ENCODE data around the gene PLA2G15. TPM values are rescaled to one million over a fixed set of nuclear protein-coding genes. Genes with fewer than 3 reads are reported as not detected.

The PLA2G15 gene
- total RNA-seq, 1 experiment from 2014 or later: 8.7 TPM

DNA sequence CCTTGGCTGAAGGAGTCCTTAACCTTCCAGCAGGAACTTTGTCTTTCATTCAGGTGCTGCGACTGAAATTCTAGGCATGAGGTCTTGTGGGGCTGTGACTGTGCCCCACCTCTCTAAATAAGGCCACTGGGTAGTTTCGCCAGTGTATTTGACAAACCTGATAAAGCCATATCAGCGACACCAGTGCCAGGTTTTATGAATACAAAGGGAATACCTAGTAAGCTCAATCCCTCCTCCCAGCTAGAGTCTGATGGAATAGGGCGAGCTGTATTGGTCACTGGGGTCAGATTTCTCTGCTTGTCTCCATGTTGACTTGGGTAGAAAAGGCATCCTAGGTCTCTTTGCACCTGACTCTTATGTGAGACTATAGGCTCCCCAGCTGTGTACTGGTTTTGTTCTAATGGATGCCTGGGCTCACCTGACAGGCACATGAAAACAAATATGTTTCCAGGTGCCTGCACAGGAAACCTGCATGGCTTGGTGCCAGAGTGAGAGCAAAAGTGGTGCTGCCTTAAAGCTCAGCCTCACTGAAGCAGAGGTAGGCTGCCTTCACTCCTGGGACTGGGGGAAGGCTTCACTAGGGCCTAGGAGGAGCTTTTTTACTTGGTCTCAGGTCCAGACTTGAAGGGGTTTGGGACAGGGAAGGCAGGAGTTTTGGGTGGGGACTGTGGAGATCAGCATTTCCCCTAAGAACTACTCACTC is 27.5 kb downstream of the PLA2G15 start:
- Histone ChIP-seq H3K27ac (ENCODE audit: low read length) (peak overlapping the region; percentile 79), H3K4me1 (ENCODE audit: low read length) (peaks cover 72% of the 10 kb centered on the region), H3K27me3 (ENCODE audit: low read length) (no peaks in the 10 kb centered on the region), H3K9ac (ENCODE audit: low read length) (peak overlapping the region; percentile 34), H3K9me2 (replicated peaks; ENCODE audit: insufficient read depth, low read length) (no peaks in the 10 kb centered on the region), H3K4me3 (ENCODE audit: low read length) (no peak overlapping the region; the same call in 1 of the 2 replicates), H4K20me1 (ENCODE audit: insufficient read depth, low read depth, low read length) (peaks cover 22% of the 10 kb centered on the region; the same call in 1 of the 2 replicates), H2AFZ (ENCODE audit: low read length) (no peak overlapping the region), H3K79me2 (ENCODE audit: low read length) (peaks cover 87% of the 10 kb centered on the region), H3K36me3 (ENCODE audit: insufficient read depth, low read length) (peaks cover 35% of the 10 kb centered on the region), H3K4me2 (ENCODE audit: low read depth, low read length, poor library complexity, severe bottlenecking) (peak overlapping the region; percentile 40), H3K9me3 (ENCODE audit: low read length) (no peaks in the 10 kb centered on the region)
- DNase-seq: no peak

DNA sequence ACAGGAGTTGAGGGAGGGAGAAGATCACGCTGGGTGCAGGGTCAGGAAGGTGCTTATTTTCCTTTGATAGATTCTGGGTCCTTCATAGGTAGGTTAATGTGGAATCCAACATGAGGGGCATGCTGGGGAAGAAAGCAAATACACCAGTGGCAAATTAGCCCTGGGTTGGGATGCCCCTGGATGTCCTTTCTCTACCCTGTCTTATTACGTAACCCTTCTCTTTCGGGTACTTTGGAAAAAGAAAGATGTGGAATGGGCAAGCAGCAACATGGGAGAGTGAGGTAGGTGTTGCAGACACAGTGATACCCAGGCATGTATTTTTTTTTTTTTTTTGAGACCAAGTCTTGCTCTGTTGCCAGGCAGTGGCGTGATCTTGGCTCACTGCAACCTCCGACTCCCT is 28.3 kb downstream of the PLA2G15 start:
- Histone ChIP-seq H3K27ac (ENCODE audit: low read length) (peak overlapping the region; percentile 79), H3K4me3 (ENCODE audit: low read length) (no peak overlapping the region), H3K36me3 (ENCODE audit: insufficient read depth, low read length) (peaks cover 27% of the 10 kb centered on the region), H3K9me2 (replicated peaks; ENCODE audit: insufficient read depth, low read length) (no peaks in the 10 kb centered on the region), H2AFZ (ENCODE audit: low read length) (no peak overlapping the region), H3K4me1 (ENCODE audit: low read length) (peaks cover 64% of the 10 kb centered on the region), H3K9ac (ENCODE audit: low read length) (peak overlapping the region; percentile 34; the same call in 1 of the 2 replicates), H3K9me3 (ENCODE audit: low read length) (no peaks in the 10 kb centered on the region), H3K4me2 (ENCODE audit: low read depth, low read length, poor library complexity, severe bottlenecking) (no peak overlapping the region), H3K79me2 (ENCODE audit: low read length) (peaks cover 79% of the 10 kb centered on the region), H3K27me3 (ENCODE audit: low read length) (no peaks in the 10 kb centered on the region), H4K20me1 (ENCODE audit: insufficient read depth, low read depth, low read length) (0 out of 2 replicates have a peak, but pooled peaks cover 17% of the 10 kb centered on the region)
- no peak for DNase-seq

DNA sequence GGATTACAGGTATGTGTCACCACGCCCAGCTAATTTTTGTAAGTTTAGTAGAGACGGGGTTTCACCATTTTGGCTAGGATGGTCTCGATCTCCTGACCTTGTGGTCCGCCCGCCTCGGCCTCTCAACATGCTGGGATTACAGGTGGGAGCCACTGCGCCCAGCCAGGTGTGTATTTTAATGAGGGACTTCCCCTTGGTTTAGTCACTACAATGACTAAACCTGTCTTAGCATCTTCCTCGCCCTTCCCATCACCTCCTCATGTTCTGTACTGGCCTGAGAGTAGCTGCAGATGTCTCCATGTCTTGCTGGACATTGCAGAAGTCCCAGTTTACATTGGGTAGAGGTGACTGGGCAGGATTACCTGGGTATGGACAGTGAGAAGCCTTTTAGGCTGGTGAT is 28.7 kb downstream of the PLA2G15 start:
- H3K36me3 ChIP-seq (ENCODE audit: insufficient read depth, low read length): peaks cover 27% of the 10 kb centered on the region
- H3K79me2 ChIP-seq (ENCODE audit: low read length): peaks cover 74% of the 10 kb centered on the region

DNA sequence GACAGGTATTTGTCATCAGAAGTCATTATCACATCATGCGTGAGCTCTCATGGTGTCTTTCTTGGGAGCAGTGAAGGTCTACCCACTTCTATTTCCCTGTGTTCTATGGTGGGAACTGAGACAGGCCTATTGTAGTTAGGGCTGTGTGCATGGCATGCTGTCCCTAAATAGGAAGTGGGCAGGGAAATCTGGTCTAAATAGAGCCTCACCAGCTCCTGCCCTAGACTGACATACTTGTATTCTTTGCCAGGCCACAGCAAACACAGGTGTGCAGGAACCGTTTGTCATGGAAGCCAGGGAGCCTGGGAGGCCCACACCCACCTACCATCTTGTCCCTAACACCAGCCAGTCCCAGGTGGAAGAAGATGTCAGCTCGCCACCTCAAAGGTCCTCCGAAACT is 29.3 kb downstream of the PLA2G15 start:
- H3K9me2 ChIP-seq (replicated peaks; ENCODE audit: insufficient read depth, low read length): no peaks in the 10 kb centered on the region
- no peaks in the 10 kb centered on the region for H3K27me3 ChIP-seq (ENCODE audit: low read length)
- H3K9ac ChIP-seq (ENCODE audit: low read length): peak overlapping the region; percentile 6; the same call in 1 of the 2 replicates
- peaks cover 59% of the 10 kb centered on the region for H3K4me1 ChIP-seq (ENCODE audit: low read length)
- peaks cover 24% of the 10 kb centered on the region for H3K36me3 ChIP-seq (ENCODE audit: insufficient read depth, low read length)
- 0 out of 2 replicates have a peak, but pooled peaks cover 14% of the 10 kb centered on the region for H4K20me1 ChIP-seq (ENCODE audit: insufficient read depth, low read depth, low read length)
- H3K27ac ChIP-seq (ENCODE audit: low read length): peak overlapping the region; percentile 90
- H3K9me3 ChIP-seq (ENCODE audit: low read length): no peaks in the 10 kb centered on the region
- H3K79me2 ChIP-seq (ENCODE audit: low read length): peaks cover 74% of the 10 kb centered on the region
- DNase-seq: no peak
- H3K4me2 ChIP-seq (ENCODE audit: low read depth, low read length, poor library complexity, severe bottlenecking): peak overlapping the region; percentile 81
- no peak overlapping the region for H2AFZ ChIP-seq (ENCODE audit: low read length)
- H3K4me3 ChIP-seq (ENCODE audit: low read length): no peak overlapping the region

More for the DNA sequence above, 28.7 kb downstream of the PLA2G15 start:
- peaks cover 60% of the 10 kb centered on the region for H3K4me1 ChIP-seq (ENCODE audit: low read length)
- no peak overlapping the region for H2AFZ ChIP-seq (ENCODE audit: low read length)
- no peaks in the 10 kb centered on the region for H3K27me3 ChIP-seq (ENCODE audit: low read length)
- H4K20me1 ChIP-seq (ENCODE audit: insufficient read depth, low read depth, low read length): 0 out of 2 replicates have a peak, but pooled peaks cover 17% of the 10 kb centered on the region
- H3K4me2 ChIP-seq (ENCODE audit: low read depth, low read length, poor library complexity, severe bottlenecking): no peak overlapping the region
- H3K4me3 ChIP-seq (ENCODE audit: low read length): no peak overlapping the region
- H3K27ac ChIP-seq (ENCODE audit: low read length): peak overlapping the region; percentile 90
- DNase-seq: no peak
- H3K9ac ChIP-seq (ENCODE audit: low read length): no peak overlapping the region
- H3K9me2 ChIP-seq (replicated peaks; ENCODE audit: insufficient read depth, low read length): no peaks in the 10 kb centered on the region
- H3K9me3 ChIP-seq (ENCODE audit: low read length): no peaks in the 10 kb centered on the region

DNA sequence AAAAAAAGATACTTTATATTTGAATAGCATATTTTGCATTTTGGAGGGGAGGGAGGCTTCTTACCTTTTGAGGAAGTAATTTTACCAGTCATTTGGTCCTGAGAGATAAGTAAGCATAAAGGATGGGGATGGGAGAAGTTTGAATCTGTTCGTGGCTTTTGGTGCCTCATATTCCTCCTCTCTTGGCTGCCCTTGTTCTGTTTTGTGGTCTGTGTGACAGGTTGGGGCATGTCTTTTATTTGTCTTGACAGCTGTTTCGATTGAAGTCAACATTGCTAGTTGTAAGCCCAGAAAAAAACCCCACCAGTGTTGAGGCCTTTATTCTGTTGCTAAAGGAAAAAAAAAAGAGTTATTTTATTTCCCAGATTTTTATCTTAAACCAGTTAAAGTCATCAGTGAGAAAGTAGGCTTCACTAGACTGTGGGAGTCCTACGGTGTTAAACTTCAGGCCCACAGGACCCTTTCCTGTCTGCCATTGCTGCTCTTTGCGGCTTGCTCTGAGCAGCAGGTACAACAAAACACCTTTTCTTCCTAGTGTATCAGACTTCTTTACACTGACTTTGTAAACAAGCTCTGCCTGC is 30.5 kb downstream of the PLA2G15 start:
- Histone ChIP-seq H3K9ac (ENCODE audit: low read length) (peak overlapping the region; percentile 56), H2AFZ (ENCODE audit: low read length) (no peak overlapping the region), H3K36me3 (ENCODE audit: insufficient read depth, low read length) (peaks cover 19% of the 10 kb centered on the region), H3K9me3 (ENCODE audit: low read length) (no peaks in the 10 kb centered on the region), H3K79me2 (ENCODE audit: low read length) (peaks cover 72% of the 10 kb centered on the region), H3K9me2 (replicated peaks; ENCODE audit: insufficient read depth, low read length) (no peaks in the 10 kb centered on the region), H3K27ac (ENCODE audit: low read length) (peak overlapping the region; percentile 90), H3K4me3 (ENCODE audit: low read length) (peak overlapping the region; percentile 43), H3K4me1 (ENCODE audit: low read length) (peaks cover 65% of the 10 kb centered on the region), H4K20me1 (ENCODE audit: insufficient read depth, low read depth, low read length) (0 out of 2 replicates have a peak, but pooled peaks cover 7% of the 10 kb centered on the region), H3K4me2 (ENCODE audit: low read depth, low read length, poor library complexity, severe bottlenecking) (peak overlapping the region; percentile 81), H3K27me3 (ENCODE audit: low read length) (no peaks in the 10 kb centered on the region)
- DNase-seq: peak; percentile 91

DNA sequence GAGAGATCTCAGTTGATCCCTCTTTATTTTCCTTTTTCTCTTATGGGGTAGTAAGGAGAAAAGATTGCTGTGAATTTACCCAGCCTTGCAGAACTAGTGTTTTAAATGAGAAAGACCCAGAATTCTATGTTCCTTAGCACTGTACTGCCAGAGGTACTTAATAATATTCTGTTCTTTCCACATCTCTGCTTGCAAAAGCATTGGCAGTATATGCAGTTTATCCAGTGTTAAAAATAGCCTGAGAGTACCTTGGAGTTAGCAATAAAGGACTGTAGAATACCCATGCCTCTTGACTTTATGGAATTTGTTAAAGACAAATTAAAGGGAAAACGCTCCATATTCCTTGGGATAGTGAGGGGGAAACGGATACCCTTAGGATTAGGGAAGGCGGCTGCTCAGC is 31.1 kb downstream of the PLA2G15 start:
- Histone ChIP-seq H3K4me1 (ENCODE audit: low read length) (peaks cover 70% of the 10 kb centered on the region), H3K4me3 (ENCODE audit: low read length) (no peak overlapping the region), H4K20me1 (ENCODE audit: insufficient read depth, low read depth, low read length) (0 out of 2 replicates have a peak, but pooled peaks cover 7% of the 10 kb centered on the region), H2AFZ (ENCODE audit: low read length) (no peak overlapping the region), H3K79me2 (ENCODE audit: low read length) (peaks cover 70% of the 10 kb centered on the region), H3K9me3 (ENCODE audit: low read length) (no peaks in the 10 kb centered on the region), H3K4me2 (ENCODE audit: low read depth, low read length, poor library complexity, severe bottlenecking) (peak overlapping the region; percentile 81), H3K36me3 (ENCODE audit: insufficient read depth, low read length) (peaks cover 19% of the 10 kb centered on the region), H3K9me2 (replicated peaks; ENCODE audit: insufficient read depth, low read length) (no peaks in the 10 kb centered on the region), H3K9ac (ENCODE audit: low read length) (peak overlapping the region; percentile 56), H3K27me3 (ENCODE audit: low read length) (no peaks in the 10 kb centered on the region), H3K27ac (ENCODE audit: low read length) (peak overlapping the region; percentile 90)
- DNase-seq: no peak

DNA sequence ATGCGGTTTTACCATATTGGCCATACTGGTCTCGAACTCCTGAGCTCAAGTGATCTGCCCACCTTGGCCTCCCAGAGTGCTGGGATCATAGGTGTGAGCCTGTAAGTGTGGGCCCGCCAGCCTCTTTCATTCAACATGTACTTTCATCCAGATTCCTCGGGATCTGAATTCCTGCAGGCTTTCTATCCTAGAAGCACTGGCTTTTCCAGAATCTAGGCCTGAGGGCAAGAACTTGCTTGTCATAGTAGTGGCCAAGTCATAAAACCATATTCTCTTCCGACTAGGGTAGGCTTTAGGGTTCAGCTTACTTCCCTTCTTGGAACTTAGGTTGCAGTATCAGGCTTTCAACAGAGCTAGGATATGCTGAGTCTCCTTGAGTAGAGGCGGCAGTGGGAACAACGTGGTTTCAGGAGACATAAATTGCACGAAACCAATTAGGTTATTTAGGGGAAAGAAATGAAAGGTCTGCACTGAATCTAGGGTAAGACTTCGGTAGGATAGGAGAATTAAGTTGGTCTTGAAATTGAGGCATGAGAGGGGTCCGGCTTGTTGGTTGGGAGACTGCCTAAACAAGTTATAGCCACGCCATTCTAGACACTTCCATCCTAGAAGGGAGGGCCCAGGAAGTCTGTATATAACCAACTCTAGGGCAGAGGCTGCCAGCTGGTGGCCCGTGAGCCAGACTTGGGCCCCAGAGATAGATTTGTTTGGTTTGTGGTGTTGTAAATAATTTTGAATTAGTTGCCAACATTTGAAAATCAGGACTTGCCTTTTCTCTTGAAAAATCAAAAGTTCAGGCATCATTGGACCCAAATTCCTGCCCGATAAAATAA is 34.8 kb downstream of the PLA2G15 start:
- Histone ChIP-seq H3K27me3 (ENCODE audit: low read length) (no peaks in the 10 kb centered on the region), H3K36me3 (ENCODE audit: insufficient read depth, low read length) (peaks cover 12% of the 10 kb centered on the region), H3K4me1 (ENCODE audit: low read length) (peaks cover 74% of the 10 kb centered on the region), H2AFZ (ENCODE audit: low read length) (no peak overlapping the region), H3K4me3 (ENCODE audit: low read length) (no peak overlapping the region), H3K9ac (ENCODE audit: low read length) (peak overlapping the region; percentile 35), H3K79me2 (ENCODE audit: low read length) (peaks cover 58% of the 10 kb centered on the region), H3K9me2 (replicated peaks; ENCODE audit: insufficient read depth, low read length) (no peaks in the 10 kb centered on the region), H4K20me1 (ENCODE audit: insufficient read depth, low read depth, low read length) (peaks cover 2% of the 10 kb centered on the region; the same call in 1 of the 2 replicates), H3K9me3 (ENCODE audit: low read length) (no peaks in the 10 kb centered on the region), H3K4me2 (ENCODE audit: low read depth, low read length, poor library complexity, severe bottlenecking) (peak overlapping the region; percentile 31), H3K27ac (ENCODE audit: low read length) (peak overlapping the region; percentile 98)
- no peak for DNase-seq
